CD8-positive, alpha-beta memory T cell (primary cell): ENCODE measurements around the gene MT1E. TPM values are rescaled to one million over a fixed set of nuclear protein-coding genes. Genes with fewer than 3 reads are reported as not detected.

ENCODE experiments used
- CTCF ChIA-PET: fragments of 350-600 bp; sonication (Branson Sonifier 250); formaldehyde crosslinking; loops from one replicate; lab custom pipeline; 2021; ENCODE audit warnings: antibody characterized with exemption; lab: Charles Lee
- POLR2A ChIA-PET: fragments of 350-600 bp; sonication (Branson Sonifier 250); formaldehyde crosslinking; loops from one replicate; lab custom pipeline; 2021; ENCODE audit warnings: antibody characterized with exemption; lab: Charles Lee
- DNase-seq, 5 donors: peaks; one replicate each; pipeline versions ENCODE4 v3.0.0 to v3.0.0-alpha.2; 2020 to 2022; ENCODE audit warnings: mixed read lengths in 1 of 5
- H3K27ac ChIP-seq: one replicate; pipeline ENCODE4 v1.7.0; 2013; ENCODE audit warnings: low read depth, mild to moderate bottlenecking, low read length, moderate library complexity
- H3K27me3 ChIP-seq: 2 replicates; pipeline ENCODE4 v1.7.0; 2013; ENCODE audit warnings: low read length, mild to moderate bottlenecking; ENCODE audit not compliant: insufficient read depth, poor library complexity, severe bottlenecking
- H3K36me3 ChIP-seq: 2 replicates; pipeline ENCODE4 v1.7.0; 2013; ENCODE audit warnings: mild to moderate bottlenecking, low read length, moderate library complexity; ENCODE audit not compliant: insufficient read depth
- H3K4me1 ChIP-seq: 2 replicates; pipeline ENCODE4 v1.7.0; 2013; ENCODE audit warnings: mild to moderate bottlenecking, low read length, moderate library complexity; ENCODE audit not compliant: insufficient read depth
- H3K4me3 ChIP-seq: 2 replicates; pipeline ENCODE4 v1.7.0; 2013; ENCODE audit warnings: mild to moderate bottlenecking, low read length
- H3K9me3 ChIP-seq: 2 replicates; pipeline ENCODE4 v1.7.0; 2013; ENCODE audit warnings: mild to moderate bottlenecking, low read length
- H3K27ac Mint-ChIP-seq, 8 donors: one replicate each; pipeline ENCODE4 v1.8.0; 2020 to 2021; ENCODE audit warnings: mixed read lengths in 8 of 8, mild to moderate bottlenecking in 6 of 8, inconsistent platforms in 3 of 8, moderate library complexity in 3 of 8
- H3K27me3 Mint-ChIP-seq, 2 donors: one replicate each; pipeline ENCODE4 v1.8.0; 2020 to 2021; ENCODE audit warnings: mixed read lengths in 2 of 2, mild to moderate bottlenecking in 1 of 2, moderate library complexity in 1 of 2
- H3K36me3 Mint-ChIP-seq, 3 donors: one replicate each; pipeline ENCODE4 v1.8.0; 2020 to 2021; ENCODE audit warnings: mixed read lengths in 3 of 3, inconsistent platforms in 1 of 3, mild to moderate bottlenecking in 1 of 3
- H3K4me1 Mint-ChIP-seq, 3 donors: one replicate each; pipeline ENCODE4 v1.8.0; 2020 to 2021; ENCODE audit warnings: mixed read lengths in 3 of 3, inconsistent platforms in 1 of 3, mild to moderate bottlenecking in 1 of 3
- H3K4me3 Mint-ChIP-seq, 7 donors: one replicate each; pipeline ENCODE4 v1.8.0; 2020 to 2021; ENCODE audit warnings: mixed read lengths in 7 of 7, mild to moderate bottlenecking in 6 of 7, moderate library complexity in 4 of 7, inconsistent platforms in 2 of 7
- H3K9me3 Mint-ChIP-seq, 5 donors: one replicate each; pipeline ENCODE4 v1.8.0; 2020 to 2022; ENCODE audit warnings: mixed read lengths in 5 of 5, mild to moderate bottlenecking in 3 of 5, moderate library complexity in 2 of 5, inconsistent platforms in 1 of 5
- polyA plus RNA-seq: library from polyadenylated mRNA; unstranded; fragments of 300-500 nt; fragmentation: Illumina TruSeq; gene quantifications from one replicate; pipeline ENCODE4 v1.2.3, GENCODE V29; 2021
- total RNA-seq, 2 experiments: library from RNA; stranded (reverse); gene quantifications; one replicate each; pipeline ENCODE4 v1.2.3, GENCODE V29; 2021

Gene MT1E
- total and polyA plus RNA-seq, 3 experiments from 2014 or later, result 40.4 to 163 (median 153) TPM

DNA sequence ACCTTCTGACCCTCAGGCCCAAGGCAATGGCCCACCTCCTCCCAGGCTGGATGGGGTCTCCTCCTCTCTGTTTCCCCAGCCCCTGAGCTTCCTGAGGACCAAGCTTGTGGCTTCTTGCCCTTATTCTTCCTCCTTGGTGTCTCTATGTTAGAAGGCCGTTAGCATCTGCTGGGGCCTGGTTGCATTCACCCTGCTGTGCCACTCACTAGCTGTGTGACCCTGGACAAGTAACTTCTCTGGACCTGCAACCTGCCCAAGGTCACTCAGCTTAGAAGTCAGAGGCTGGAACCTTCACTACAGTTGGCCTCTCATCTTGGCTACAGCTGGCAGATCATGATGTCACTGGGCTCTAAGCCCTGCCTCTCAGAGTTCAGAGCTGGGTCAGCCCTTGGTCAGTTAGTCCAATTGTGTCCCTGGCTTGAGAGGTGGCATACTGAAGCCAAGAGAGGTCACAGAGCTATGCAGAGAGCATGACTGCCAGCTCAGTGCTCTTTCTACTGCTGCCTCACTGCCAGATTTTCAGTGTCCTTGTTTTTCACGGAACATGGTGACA lies 14.2 kb upstream of the MT1E start:
- Mint-ChIP-seq H3K27me3 (no peaks in the 10 kb centered on the region), H3K4me1 (peaks cover 46 to 50% (median 48%) of the 10 kb centered on the region in 3 donors), H3K4me3 (peak overlapping the region in 4 of 7 donors; percentile 54 to 98 (median 82)), H3K36me3 (peaks cover 0 to 8% (median 0%) of the 10 kb centered on the region in 3 donors), H3K27ac (peak overlapping the region; percentile 82 to 98 (median 96)), H3K9me3 (no peaks in the 10 kb centered on the region)
- Histone ChIP-seq H3K4me3 (no peak overlapping the region), H3K27me3 (no peaks in the 10 kb centered on the region), H3K27ac (no peak overlapping the region), H3K4me1 (peaks cover 39% of the 10 kb centered on the region), H3K9me3 (no peaks in the 10 kb centered on the region), H3K36me3 (no peaks in the 10 kb centered on the region)
- POLR2A ChIA-PET, result interaction anchor here (1.0 to 1.5 kb wide), 2 partner anchors 12 to 71 kb away, joined by 3 read pairs; partner anchors contain the start of gene MT1X
- DNase-seq, result no peak
- CTCF ChIA-PET, result interaction anchor here (0.9 to 4.5 kb wide), 6 partner anchors 10 to 90 kb away, joined by 3 to 18 read pairs (median 6); no protein-coding TSS in a partner anchor

DNA sequence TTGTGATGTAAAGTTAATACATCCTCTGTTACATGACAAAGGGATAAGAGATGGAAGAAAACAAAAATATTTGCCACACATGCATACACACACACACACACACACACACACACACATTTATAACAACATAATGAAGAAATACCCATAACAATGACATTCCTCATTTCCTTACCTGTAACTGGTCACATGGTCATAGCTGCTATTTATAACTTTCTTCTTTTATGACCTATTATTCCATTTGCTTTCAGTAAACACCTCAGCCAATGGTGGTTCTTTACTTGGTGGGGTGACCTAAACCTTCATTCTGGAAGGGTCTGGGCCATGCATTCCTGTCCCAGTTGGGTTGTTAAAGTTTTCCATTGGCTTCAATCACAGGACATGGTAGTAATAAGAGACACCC lies 11.9 kb upstream of the MT1E start:
- Mint-ChIP-seq H3K27me3 (peaks cover 2 to 11% of the 10 kb centered on the region in 2 donors), H3K27ac (no peak overlapping the region), H3K9me3 (no peaks in the 10 kb centered on the region), H3K36me3 (peaks cover 0 to 5% (median 0%) of the 10 kb centered on the region in 3 donors), H3K4me3 (peak overlapping the region in 1 of 7 donors; percentile 24), H3K4me1 (peaks cover 32 to 43% (median 35%) of the 10 kb centered on the region in 3 donors)
- Histone ChIP-seq H3K4me1 (peaks cover 28% of the 10 kb centered on the region), H3K4me3 (no peak overlapping the region), H3K27me3 (peaks cover 8% of the 10 kb centered on the region), H3K36me3 (no peaks in the 10 kb centered on the region), H3K9me3 (no peaks in the 10 kb centered on the region), H3K27ac (no peak overlapping the region)
- CTCF ChIA-PET, result interaction anchor here (1.0 to 1.2 kb wide), 2 partner anchors 12 to 100 kb away, joined by 3 to 4 read pairs; partner anchors contain the start of gene MT1E
- POLR2A ChIA-PET, result no interaction called here
- no peak for DNase-seq

DNA sequence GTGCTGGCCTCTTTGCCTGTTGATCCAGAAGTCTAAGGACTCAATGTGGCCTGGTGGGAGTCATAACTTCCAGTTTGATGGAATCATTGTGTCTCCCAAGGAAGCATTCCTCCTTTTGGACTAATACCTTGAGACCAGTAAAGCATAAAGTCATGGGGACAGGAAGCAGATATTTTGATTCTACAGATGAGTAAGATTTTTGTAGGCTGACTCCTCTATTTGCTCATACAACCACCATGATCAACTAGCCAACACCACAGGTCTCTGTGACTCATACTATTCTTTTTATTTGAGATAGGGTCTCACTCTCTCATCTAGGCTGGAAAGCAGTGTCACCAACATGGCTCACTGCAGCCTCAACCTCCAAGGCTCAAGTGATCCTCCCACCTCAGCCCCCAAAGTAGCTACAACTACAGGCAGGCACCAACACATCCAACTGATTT lies 11.0 kb upstream of the MT1E start:
- ChIA-PET CTCF (no interaction called here), POLR2A (no interaction called here)
- Histone ChIP-seq H3K27me3 (peaks cover 8% of the 10 kb centered on the region), H3K9me3 (no peaks in the 10 kb centered on the region), H3K4me1 (peaks cover 24% of the 10 kb centered on the region), H3K27ac (no peak overlapping the region), H3K36me3 (no peaks in the 10 kb centered on the region), H3K4me3 (no peak overlapping the region)
- H3K27me3 Mint-ChIP-seq, result peaks cover 2 to 11% of the 10 kb centered on the region in 2 donors
- DNase-seq, result no peak
- no peaks in the 10 kb centered on the region for H3K36me3 Mint-ChIP-seq
- H3K27ac Mint-ChIP-seq, result peak overlapping the region in 1 of 8 donors; percentile 56
- peak overlapping the region in 1 of 7 donors; percentile 24 for H3K4me3 Mint-ChIP-seq
- peaks cover 23 to 34% (median 26%) of the 10 kb centered on the region in 3 donors for H3K4me1 Mint-ChIP-seq
- H3K9me3 Mint-ChIP-seq, result no peaks in the 10 kb centered on the region

DNA sequence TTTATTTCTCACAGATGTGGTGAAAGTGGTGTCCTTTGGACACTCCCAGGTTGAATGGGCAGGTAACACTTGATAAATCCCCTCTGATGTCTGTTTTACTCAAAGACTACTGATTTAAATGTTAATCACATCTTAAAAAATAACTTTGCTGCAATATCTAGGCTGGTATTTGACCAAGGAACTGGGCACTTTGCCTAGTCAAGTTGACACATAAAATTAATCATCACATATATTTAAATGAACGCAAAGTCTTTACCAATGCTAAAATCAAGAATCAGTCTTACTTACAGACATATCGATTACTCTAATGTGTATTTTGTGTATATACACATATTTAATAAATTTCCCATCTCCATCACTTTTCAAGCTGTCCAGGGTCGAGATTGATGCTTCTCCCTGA lies 10.2 kb upstream of the MT1E start:
- CTCF ChIA-PET, result interaction anchor here (0.9 kb wide), 1 partner anchor 12 kb away, joined by 3 read pairs; no protein-coding TSS in a partner anchor
- peaks cover 8% of the 10 kb centered on the region for H3K27me3 ChIP-seq
- Mint-ChIP-seq H3K36me3 (no peaks in the 10 kb centered on the region), H3K4me1 (peaks cover 18 to 27% (median 20%) of the 10 kb centered on the region in 3 donors), H3K9me3 (no peaks in the 10 kb centered on the region), H3K27me3 (peaks cover 2 to 11% of the 10 kb centered on the region in 2 donors), H3K27ac (peak overlapping the region in 1 of 8 donors; percentile 42), H3K4me3 (no peak overlapping the region)
- POLR2A ChIA-PET, result no interaction called here
- DNase-seq, result no peak
- no peaks in the 10 kb centered on the region for H3K9me3 ChIP-seq
- no peaks in the 10 kb centered on the region for H3K36me3 ChIP-seq
- no peak overlapping the region for H3K4me3 ChIP-seq
- peaks cover 16% of the 10 kb centered on the region for H3K4me1 ChIP-seq
- H3K27ac ChIP-seq, result no peak overlapping the region

DNA sequence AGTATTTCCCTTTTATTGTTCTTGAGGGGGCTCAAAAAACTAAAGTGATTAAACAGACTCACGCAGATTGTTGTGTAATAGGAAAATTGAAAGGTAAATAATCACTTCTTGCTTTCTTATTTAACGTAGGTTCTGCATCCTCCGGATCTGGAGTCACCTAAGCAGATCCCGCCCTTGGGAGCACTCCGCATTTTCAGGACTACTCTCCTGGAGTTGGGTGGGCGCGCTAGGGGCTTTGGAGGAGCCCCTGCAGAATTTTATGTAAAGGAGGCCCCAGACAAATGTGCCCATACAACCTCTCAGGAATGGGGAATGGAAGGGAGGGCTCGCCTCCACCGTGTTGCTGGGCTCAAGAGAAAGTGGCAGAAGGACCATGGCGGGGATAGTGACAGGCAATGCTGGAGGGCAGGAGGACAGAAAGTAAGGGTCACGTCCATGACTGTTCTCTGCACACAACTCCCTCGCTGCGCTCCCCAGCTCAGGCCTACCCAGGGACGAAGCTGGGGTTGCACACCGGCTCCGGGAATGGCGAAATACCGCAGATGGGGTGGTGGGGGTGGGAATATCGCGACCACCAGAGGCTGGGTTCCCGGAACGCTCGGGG lies 8.9 kb upstream of the MT1E start:
- no peaks in the 10 kb centered on the region for H3K36me3 ChIP-seq
- Mint-ChIP-seq H3K4me1 (peaks cover 6 to 14% (median 6%) of the 10 kb centered on the region in 3 donors), H3K9me3 (no peaks in the 10 kb centered on the region), H3K4me3 (peak overlapping the region; percentile 39 to 79 (median 70)), H3K27me3 (peaks cover 4 to 11% of the 10 kb centered on the region in 2 donors), H3K27ac (peak overlapping the region in 1 of 8 donors; percentile 17), H3K36me3 (no peaks in the 10 kb centered on the region)
- peaks cover 4% of the 10 kb centered on the region for H3K4me1 ChIP-seq
- no peak overlapping the region for H3K4me3 ChIP-seq
- CTCF ChIA-PET, result interaction anchor here (1.3 kb wide), 1 partner anchor 9 kb away, joined by 3 read pairs; the partner anchor contains the start of gene MT1E
- no peak for DNase-seq
- no peaks in the 10 kb centered on the region for H3K9me3 ChIP-seq
- H3K27ac ChIP-seq, result no peak overlapping the region
- H3K27me3 ChIP-seq, result peaks cover 8% of the 10 kb centered on the region
- POLR2A ChIA-PET, result interaction anchor here (0.6 to 1.2 kb wide), 3 partner anchors 8 to 430 kb away, joined by 3 to 14 read pairs (median 3); partner anchors contain the start of gene MT2A

DNA sequence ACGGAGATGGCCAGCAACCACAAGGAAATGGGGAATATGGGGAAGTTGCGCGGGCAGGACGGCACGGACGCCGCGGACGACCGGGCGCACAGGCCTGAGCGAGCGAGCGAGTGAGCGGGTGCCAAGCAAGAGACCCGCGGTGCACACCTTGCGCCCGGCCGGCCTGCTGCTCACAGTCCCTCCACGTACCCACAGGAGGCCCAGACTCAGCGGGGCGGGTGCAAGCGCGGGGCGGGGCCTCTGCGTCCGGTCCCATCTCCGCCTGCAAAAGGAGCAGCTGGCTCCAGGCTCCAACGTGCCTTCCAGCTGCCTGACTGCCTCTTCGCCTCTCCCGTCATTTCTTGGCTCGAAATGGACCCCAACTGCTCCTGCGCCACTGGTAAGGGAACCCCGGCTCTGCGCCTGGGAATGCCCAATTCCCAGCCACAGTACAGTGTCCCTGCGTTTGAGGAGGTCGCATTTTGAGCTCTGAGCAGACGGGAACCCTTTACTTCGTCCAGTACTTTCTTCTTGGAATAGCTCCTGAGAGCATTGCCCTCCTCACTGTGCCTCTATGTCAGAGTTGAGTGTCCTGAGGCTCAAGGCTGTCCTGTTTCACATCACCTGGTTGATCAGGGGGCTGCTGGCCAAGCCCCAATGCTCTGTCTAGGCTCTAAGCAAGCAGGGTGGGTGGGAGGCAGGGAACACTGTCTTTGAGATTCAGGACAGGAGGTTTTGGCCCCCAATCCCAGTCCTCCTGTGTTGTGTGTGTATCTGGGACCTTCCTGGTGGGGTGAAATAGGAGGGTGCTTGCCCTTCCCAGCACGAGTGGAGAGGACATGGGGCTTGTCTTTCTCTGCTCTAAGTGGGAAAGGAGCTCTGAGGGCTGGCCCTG lies 8.1 kb upstream of the MT1E start:
- H3K27me3 Mint-ChIP-seq, result peaks cover 4 to 11% of the 10 kb centered on the region in 2 donors
- peak overlapping the region; percentile 61 to 79 (median 69) for H3K4me3 Mint-ChIP-seq
- Histone ChIP-seq H3K9me3 (no peaks in the 10 kb centered on the region), H3K4me3 (no peak overlapping the region), H3K36me3 (no peaks in the 10 kb centered on the region), H3K4me1 (peaks cover 4% of the 10 kb centered on the region), H3K27ac (no peak overlapping the region), H3K27me3 (peaks cover 8% of the 10 kb centered on the region)
- no peaks in the 10 kb centered on the region for H3K9me3 Mint-ChIP-seq
- ChIA-PET CTCF (interaction anchor here (0.9 to 2.3 kb wide), 4 partner anchors 8 to 26 kb away, joined by 3 to 6 read pairs (median 4); partner anchors contain the start of gene MT1E), POLR2A (interaction anchor here (0.5 to 1.2 kb wide), 3 partner anchors 9 to 151 kb away, joined by 3 to 4 read pairs (median 4); partner anchors contain the start of gene MT2A)
- H3K4me1 Mint-ChIP-seq, result peaks cover 6 to 13% (median 6%) of the 10 kb centered on the region in 3 donors
- H3K36me3 Mint-ChIP-seq, result no peaks in the 10 kb centered on the region
- DNase-seq, result peak in 4 of 5 donors; percentile 22 to 64 (median 42)
- H3K27ac Mint-ChIP-seq, result no peak overlapping the region

DNA sequence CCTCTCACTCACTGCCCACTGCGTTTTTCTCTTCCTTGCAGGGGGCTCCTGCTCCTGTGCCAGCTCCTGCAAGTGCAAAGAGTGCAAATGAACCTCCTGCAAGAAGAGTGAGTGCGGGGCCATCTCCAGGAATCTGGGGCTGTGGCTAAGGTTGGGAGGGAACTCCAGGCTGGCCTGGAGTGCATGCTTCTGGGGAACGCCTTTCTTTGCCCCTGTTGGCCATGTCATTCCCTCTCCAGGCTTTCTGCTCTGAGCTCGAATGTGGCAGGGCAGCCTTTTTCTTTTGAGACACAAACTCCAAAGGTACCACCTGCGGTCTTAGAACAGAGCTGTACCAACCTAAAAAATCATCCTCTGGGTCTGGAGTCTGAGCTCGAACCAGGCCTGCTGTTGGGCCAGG lies 7.4 kb upstream of the MT1E start:
- Mint-ChIP-seq H3K4me1 (peaks cover 6 to 13% (median 6%) of the 10 kb centered on the region in 3 donors), H3K36me3 (no peaks in the 10 kb centered on the region), H3K27me3 (peaks cover 4 to 11% of the 10 kb centered on the region in 2 donors), H3K4me3 (peak overlapping the region in 3 of 7 donors; percentile 5 to 79 (median 73)), H3K27ac (no peak overlapping the region), H3K9me3 (no peaks in the 10 kb centered on the region)
- DNase-seq, result no peak
- Histone ChIP-seq H3K27ac (no peak overlapping the region), H3K4me3 (no peak overlapping the region), H3K4me1 (peaks cover 4% of the 10 kb centered on the region), H3K36me3 (no peaks in the 10 kb centered on the region), H3K9me3 (no peaks in the 10 kb centered on the region), H3K27me3 (peaks cover 8% of the 10 kb centered on the region)
- ChIA-PET CTCF (interaction anchor here (0.9 to 2.3 kb wide), 3 partner anchors 11 to 25 kb away, joined by 3 to 6 read pairs (median 5); no protein-coding TSS in a partner anchor), POLR2A (interaction anchor here (1.1 to 1.2 kb wide), 2 partner anchors 10 to 11 kb away, joined by 3 to 4 read pairs; partner anchors contain the start of gene MT2A)
